ENCODE measurements around the gene ABRACL. TPM values are rescaled to one million over a fixed set of nuclear protein-coding genes. Genes with fewer than 3 reads are reported as not detected.
A peak's percentile ranks its signal among the peaks of the same experiment; 100 is the strongest.
"Not testable (repeated sequence)": the region's sequence is repeated elsewhere in the genome, so short reads cannot be mapped to it uniquely, and the experiment has no call there.

The ABRACL gene
- total RNA-seq, 1 donor from 2014 or later = 39.2 TPM

DNA sequence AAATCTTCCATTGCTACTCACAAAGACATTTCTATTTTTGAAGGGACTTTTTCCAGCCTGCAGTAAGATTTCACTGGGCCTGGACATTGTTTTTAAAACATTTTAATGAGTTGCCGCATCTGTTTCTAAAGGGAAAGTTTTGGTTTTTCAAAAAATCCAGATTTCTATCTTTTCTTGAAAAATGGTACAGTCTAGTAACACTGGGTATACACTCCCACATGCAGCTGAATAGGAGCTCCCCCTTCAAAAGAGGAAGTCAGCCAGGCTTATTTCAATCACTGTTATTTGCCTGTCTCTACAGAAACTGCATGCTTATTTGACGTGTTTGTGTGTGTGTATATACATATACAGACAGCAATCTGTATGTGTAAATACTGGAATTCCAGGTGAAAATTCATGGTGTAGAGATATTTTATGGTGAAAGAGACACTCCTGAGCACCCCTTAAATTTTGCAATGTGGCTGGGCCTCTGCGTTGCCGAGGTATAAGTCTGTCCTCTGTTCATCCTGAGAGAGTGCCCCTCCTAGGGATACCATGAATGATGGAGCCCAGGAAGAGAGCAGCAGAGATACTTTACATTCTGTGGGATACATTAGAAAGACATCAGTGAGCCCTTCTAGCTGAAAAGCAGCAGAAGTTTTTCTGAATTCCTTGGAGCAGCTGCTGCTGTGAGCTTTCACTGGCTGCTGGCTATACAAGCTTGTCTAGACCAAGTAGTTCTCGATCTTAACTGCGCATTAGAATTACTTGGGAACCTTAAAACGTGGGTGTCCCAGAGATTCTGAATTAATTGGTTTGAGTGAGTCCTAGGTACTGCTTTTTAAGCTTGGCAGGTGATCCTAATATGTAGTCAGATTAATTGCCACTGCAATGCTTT, 12.0 kb upstream of the ABRACL start:
- FAIRE-seq (no peak), DNase-seq (ENCODE audit: low read depth) (no peak)
- no peaks in the 10 kb centered on the region for H3K27me3 ChIP-seq (ENCODE audit: control insufficient read depth, insufficient read depth, low read length)
- TF ChIP-seq, protein P1, sequence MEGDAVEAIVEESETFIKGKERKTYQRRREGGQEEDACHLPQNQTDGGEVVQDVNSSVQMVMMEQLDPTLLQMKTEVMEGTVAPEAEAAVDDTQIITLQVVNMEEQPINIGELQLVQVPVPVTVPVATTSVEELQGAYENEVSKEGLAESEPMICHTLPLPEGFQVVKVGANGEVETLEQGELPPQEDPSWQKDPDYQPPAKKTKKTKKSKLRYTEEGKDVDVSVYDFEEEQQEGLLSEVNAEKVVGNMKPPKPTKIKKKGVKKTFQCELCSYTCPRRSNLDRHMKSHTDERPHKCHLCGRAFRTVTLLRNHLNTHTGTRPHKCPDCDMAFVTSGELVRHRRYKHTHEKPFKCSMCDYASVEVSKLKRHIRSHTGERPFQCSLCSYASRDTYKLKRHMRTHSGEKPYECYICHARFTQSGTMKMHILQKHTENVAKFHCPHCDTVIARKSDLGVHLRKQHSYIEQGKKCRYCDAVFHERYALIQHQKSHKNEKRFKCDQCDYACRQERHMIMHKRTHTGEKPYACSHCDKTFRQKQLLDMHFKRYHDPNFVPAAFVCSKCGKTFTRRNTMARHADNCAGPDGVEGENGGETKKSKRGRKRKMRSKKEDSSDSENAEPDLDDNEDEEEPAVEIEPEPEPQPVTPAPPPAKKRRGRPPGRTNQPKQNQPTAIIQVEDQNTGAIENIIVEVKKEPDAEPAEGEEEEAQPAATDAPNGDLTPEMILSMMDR (IDR thresholded peaks at IDR 0.05; ENCODE audit: insufficient read depth, low read length, severe bottlenecking) = no peak
- no peak overlapping the region for H3K4me3 ChIP-seq (ENCODE audit: low read depth, low read length)
- no peaks in the 10 kb centered on the region for H3K36me3 ChIP-seq (ENCODE audit: control insufficient read depth, insufficient read depth, low read length)

DNA sequence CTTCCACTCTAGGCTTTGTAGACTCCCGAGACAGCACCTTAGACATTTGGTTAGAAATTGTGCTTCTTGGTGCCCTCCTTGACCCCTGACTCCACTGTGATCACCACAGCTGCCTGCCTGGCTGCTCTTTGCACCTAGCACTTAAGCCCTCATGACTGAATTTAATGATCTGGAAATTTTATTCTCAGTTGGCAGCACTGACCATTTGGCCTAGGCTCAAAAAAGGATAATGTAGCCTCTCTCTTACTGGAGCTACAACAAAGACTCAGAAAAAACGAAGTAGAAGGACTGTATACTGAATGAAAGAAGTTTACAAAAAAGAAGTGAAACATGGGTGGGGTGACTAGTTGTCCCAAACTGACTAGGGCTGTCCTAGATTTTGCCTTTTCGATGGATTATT, 11.3 kb upstream of the ABRACL start:
- H3K4me3 ChIP-seq (ENCODE audit: low read depth, low read length) = no peak overlapping the region
- DNase-seq (ENCODE audit: low read depth) (no peak), FAIRE-seq (no peak)
- no peaks in the 10 kb centered on the region for H3K27me3 ChIP-seq (ENCODE audit: control insufficient read depth, insufficient read depth, low read length)
- H3K36me3 ChIP-seq (ENCODE audit: control insufficient read depth, insufficient read depth, low read length) = no peaks in the 10 kb centered on the region
- TF ChIP-seq, protein P1 (IDR thresholded peaks at IDR 0.05; ENCODE audit: insufficient read depth, low read length, severe bottlenecking) = no peak

DNA sequence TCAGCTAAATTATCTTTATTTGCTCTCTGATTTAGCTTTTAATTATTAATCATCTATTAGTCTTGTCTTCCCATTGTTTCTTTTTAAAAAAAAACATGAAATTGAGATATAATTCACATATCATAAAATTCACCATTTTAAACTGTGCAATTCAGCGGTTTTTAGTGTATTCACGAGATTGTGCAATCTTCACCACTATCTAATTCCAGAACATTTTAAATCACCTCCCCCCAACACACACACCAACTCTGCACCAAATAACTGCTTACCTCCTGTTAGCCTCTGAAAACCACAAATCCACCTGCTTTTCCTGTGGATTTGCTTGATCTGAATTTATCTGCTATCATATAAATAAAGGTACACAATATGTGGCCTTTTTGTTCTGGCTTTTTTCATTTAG, 8.8 kb upstream of the ABRACL start:
- Histone ChIP-seq H3K4me3 (ENCODE audit: low read depth, low read length) (no peak overlapping the region), H3K27me3 (ENCODE audit: control insufficient read depth, insufficient read depth, low read length) (no peaks in the 10 kb centered on the region), H3K36me3 (ENCODE audit: control insufficient read depth, insufficient read depth, low read length) (no peaks in the 10 kb centered on the region)
- DNase-seq (ENCODE audit: low read depth) (no peak), FAIRE-seq (no peak)
- TF ChIP-seq, protein P1 (IDR thresholded peaks at IDR 0.05; ENCODE audit: insufficient read depth, low read length, severe bottlenecking) = no peak

DNA sequence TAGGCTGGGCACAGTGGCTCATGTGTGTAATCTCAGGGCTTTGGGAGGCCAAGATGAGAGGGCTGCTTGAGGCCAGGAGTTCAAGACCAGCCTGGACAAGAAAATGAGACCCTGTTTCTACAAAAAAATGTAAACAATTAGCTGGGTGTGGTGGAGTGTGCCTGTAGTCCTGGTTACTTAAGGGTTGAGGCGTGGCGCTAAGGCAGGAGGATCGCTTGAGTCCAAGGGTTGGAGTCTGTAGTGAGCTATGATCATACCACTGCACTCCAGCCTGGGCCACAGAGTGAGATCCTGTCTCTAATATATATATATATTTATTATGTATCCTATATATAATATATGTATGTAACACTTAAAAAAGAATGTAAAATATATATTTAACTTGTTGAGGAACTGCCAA, 7.9 kb upstream of the ABRACL start:
- no peak for DNase-seq (ENCODE audit: low read depth)
- TF ChIP-seq, protein P1 (IDR thresholded peaks at IDR 0.05; ENCODE audit: insufficient read depth, low read length, severe bottlenecking) = no peak

DNA sequence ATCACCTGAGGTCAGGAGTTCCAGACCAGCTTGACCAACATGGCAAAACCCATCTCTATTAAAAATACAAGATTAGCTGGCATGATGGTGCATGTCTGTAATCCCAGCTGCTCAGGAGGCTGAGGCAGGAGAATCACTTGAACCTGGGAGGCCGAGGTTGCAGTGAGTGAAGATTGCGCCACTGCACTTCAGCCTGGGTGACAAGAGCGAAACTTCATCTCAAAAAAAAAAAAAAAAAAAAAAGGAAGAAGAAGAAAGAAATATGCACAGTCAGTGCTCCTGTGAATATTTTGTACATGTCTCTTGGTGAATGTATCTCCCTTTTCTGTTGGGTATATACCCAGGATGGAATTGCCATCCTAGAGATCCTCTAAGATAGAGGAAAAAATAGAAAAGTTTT, 3.1 kb upstream of the ABRACL start:
- not testable (repeated sequence) for FAIRE-seq; DNase-seq (ENCODE audit: low read depth)

More for the DNA sequence above, 7.9 kb upstream of the ABRACL start:
- H3K27me3 ChIP-seq (ENCODE audit: control insufficient read depth, insufficient read depth, low read length) = no peaks in the 10 kb centered on the region
- H3K36me3 ChIP-seq (ENCODE audit: control insufficient read depth, insufficient read depth, low read length) = no peaks in the 10 kb centered on the region
- no peak for FAIRE-seq
- H3K4me3 ChIP-seq (ENCODE audit: low read depth, low read length) = no peak overlapping the region

DNA sequence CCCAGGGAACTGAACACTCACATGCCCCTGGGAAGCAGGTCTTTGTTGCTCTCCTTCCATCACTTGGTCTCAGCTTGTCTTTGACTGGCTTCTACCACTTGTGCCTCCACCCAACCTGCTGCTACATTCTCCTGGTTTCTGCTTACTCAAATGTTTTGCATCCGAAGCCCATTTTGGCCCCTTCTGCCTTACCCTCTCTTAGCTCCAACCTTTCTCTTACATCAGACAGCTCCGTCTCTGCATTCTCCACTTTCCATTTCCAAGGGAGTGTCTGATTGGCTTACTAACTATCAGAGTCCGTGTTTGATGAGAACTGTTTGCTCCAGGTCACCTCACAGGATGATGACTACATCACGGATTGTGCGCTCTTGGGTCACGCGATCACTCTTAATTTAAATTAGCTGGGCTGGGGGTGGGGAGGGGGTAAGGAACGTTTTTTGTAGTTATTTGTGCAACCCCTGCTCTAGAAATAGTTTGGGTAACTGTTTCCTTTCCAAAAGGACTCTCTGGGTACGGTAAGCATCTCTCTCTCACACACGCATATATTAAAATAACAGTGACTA, 844 bp upstream of the ABRACL start:
- DNase-seq (ENCODE audit: low read depth) = peak; percentile 53
- Histone ChIP-seq H3K27me3 (ENCODE audit: control insufficient read depth, insufficient read depth, low read length) (no peaks in the 10 kb centered on the region), H3K36me3 (ENCODE audit: control insufficient read depth, insufficient read depth, low read length) (no peaks in the 10 kb centered on the region), H3K4me3 (ENCODE audit: low read depth, low read length) (peak overlapping the region; percentile 95)
- no peak for FAIRE-seq
- TF ChIP-seq, protein P1 (IDR thresholded peaks at IDR 0.05; ENCODE audit: insufficient read depth, low read length, severe bottlenecking) = no peak

More for the DNA sequence above, 3.1 kb upstream of the ABRACL start:
- not testable (repeated sequence) for H3K36me3 ChIP-seq (ENCODE audit: control insufficient read depth, insufficient read depth, low read length); H3K4me3 ChIP-seq (ENCODE audit: low read depth, low read length); H3K27me3 ChIP-seq (ENCODE audit: control insufficient read depth, insufficient read depth, low read length)

All from bronchial epithelial cell (primary cell).